GM12878 (cell line): ENCODE data around the gene PRG3. TPM values are rescaled to one million over a fixed set of nuclear protein-coding genes. Genes with fewer than 3 reads are reported as not detected.

Experiments used
- BACH1 ChIP-seq: fragments of 450-650 bp; IDR thresholded peaks from 2 replicates; pipeline ENCODE4 v1.6.1; 2017; ENCODE audit warnings: mild to moderate bottlenecking, borderline replicate concordance
- BCL3 ChIP-seq: IDR thresholded peaks from 2 replicates; pipeline ENCODE4 v1.6.1; 2011; ENCODE audit warnings: borderline replicate concordance, low read depth, mild to moderate bottlenecking, moderate library complexity, low read length; ENCODE audit not compliant: insufficient read depth, poor library complexity, severe bottlenecking
- CUX1 ChIP-seq: IDR thresholded peaks from 2 replicates; pipeline ENCODE4 v1.6.1; 2012; ENCODE audit warnings: improper control_type of control experiment, low read depth, low read length; ENCODE audit not compliant: insufficient replicate concordance
- IKZF2 ChIP-seq, 2 experiments: fragments of 450-650 bp; IDR thresholded peaks; 2 replicates each; pipeline ENCODE4 v1.6.1; 2017; ENCODE audit warnings: mild to moderate bottlenecking in 2 of 2, moderate library complexity in 2 of 2
- IRF5 ChIP-seq: fragments of 450-650 bp; IDR thresholded peaks from 2 replicates; pipeline ENCODE4 v1.6.1; 2017; ENCODE audit warnings: borderline replicate concordance
- KAT2A ChIP-seq: conservative IDR thresholded peaks from 2 replicates; pipeline ENCODE4 v1.6.1; 2011; ENCODE audit warnings: low read depth, low read length; ENCODE audit not compliant: control insufficient read depth
- MTA2 ChIP-seq: fragments of 450-650 bp; IDR thresholded peaks from 2 replicates; pipeline ENCODE4 v1.6.1; 2016; ENCODE audit warnings: low read depth, mild to moderate bottlenecking, moderate library complexity
- MXI1 ChIP-seq: fragments of 150-350 bp; IDR thresholded peaks from 2 replicates; pipeline ENCODE4 v1.6.1; 2011; ENCODE audit warnings: low read depth, mild to moderate bottlenecking, inconsistent platforms, low read length, improper control_type of control experiment
- NBN ChIP-seq: fragments of 450-650 bp; IDR thresholded peaks from 2 replicates; pipeline ENCODE4 v1.6.1; 2016
- NFIC ChIP-seq: IDR thresholded peaks from 2 replicates; pipeline ENCODE4 v1.6.1; 2012; ENCODE audit warnings: low read depth, mild to moderate bottlenecking, inconsistent platforms, low read length, moderate library complexity
- POLR2A ChIP-seq: IDR thresholded peaks from 2 replicates; pipeline ENCODE4 v1.6.1; 2011; ENCODE audit warnings: low read depth, mild to moderate bottlenecking, low read length
- POLR2AphosphoS2 ChIP-seq: IDR thresholded peaks from 2 replicates; pipeline ENCODE4 v1.6.1; 2011; ENCODE audit warnings: low read depth, mild to moderate bottlenecking, low read length, improper control_type of control experiment, moderate library complexity
- SIX5 ChIP-seq: IDR thresholded peaks from 2 replicates; pipeline ENCODE4 v1.6.1; 2011; ENCODE audit warnings: mild to moderate bottlenecking, low read depth, low read length, moderate library complexity; ENCODE audit not compliant: severe bottlenecking
- SMC3 ChIP-seq: IDR thresholded peaks from 2 replicates; pipeline ENCODE4 v1.6.1; 2011; ENCODE audit warnings: low read length, improper control_type of control experiment, borderline replicate concordance
- TBL1XR1 ChIP-seq: IDR thresholded peaks from 2 replicates; pipeline ENCODE4 v1.6.1; 2012; ENCODE audit warnings: low read depth, low read length, improper control_type of control experiment
- TCF12 ChIP-seq: IDR thresholded peaks from 2 replicates; pipeline ENCODE4 v1.6.1; 2011; ENCODE audit warnings: low read depth, mild to moderate bottlenecking, low read length
- polyA plus RNA-seq, 11 experiments: library from polyadenylated mRNA; depleted of rRNA in 4 of 11; unstranded in 6 of 11; stranded (reverse) in 5 of 11; fragments of >200 nt; fragmentation: Nextera tagmentation in 4 of 11; fragmentation: Illumina TruSeq in 1 of 11; extraction: Ambion mirVana in 4 of 11; extraction: Trizol in 1 of 11; gene quantifications; 1 replicate in 1 of 11; 2 replicates in 10 of 11; pipeline versions ENCODE4 v1.2.1 to v1.2.3, GENCODE V29; 2011 to 2016; ENCODE audit warnings: inconsistent platforms in 2 of 11, missing spikeins in 2 of 11, low read depth in 1 of 11
- total RNA-seq, 4 experiments: library from RNA; depleted of rRNA in 3 of 4; stranded (reverse); fragments of >200 nt in 3 of 4; fragmentation: Illumina TruSeq in 1 of 4; extraction: Trizol in 1 of 4; gene quantifications; 2 replicates each; pipeline versions ENCODE4 v1.2.1 to v1.2.3, GENCODE V29; 2013 to 2021

PRG3 gene
- total and polyA plus RNA-seq, 10 of the 15 experiments (the other 5 are each of a cell fraction or from before 2014, with no cell fraction given): not detected

GRCh38 chr11:57341250-57341808 is 39.6 kb downstream of the PRG3 start (continued):
- TF ChIP-seq IRF5 (no peak), TCF12 (no peak), SIX5 (no peak), NBN (no peak), POLR2AphosphoS2 (no peak), SMC3 (no peak), POLR2A (no peak), MTA2 (0 out of 2 replicates have a peak, but pooled peaks have one; percentile 10), BACH1 (no peak), TBL1XR1 (no peak), IKZF2 (IDR thresholded peaks at IDR 0.05) (0 out of 4 replicates have a peak, but pooled peaks of 1 of the 2 experiments have one; percentile 15), CUX1 (no peak), MXI1 (no peak), BCL3 (no peak), NFIC (no peak), KAT2A (no peak)
